Measurements from ENCODE around the gene SAT2.
"Not testable (repeated sequence)": the region's sequence is repeated elsewhere in the genome, so short reads cannot be mapped to it uniquely, and the experiment has no call there.

Gene SAT2

DNA sequence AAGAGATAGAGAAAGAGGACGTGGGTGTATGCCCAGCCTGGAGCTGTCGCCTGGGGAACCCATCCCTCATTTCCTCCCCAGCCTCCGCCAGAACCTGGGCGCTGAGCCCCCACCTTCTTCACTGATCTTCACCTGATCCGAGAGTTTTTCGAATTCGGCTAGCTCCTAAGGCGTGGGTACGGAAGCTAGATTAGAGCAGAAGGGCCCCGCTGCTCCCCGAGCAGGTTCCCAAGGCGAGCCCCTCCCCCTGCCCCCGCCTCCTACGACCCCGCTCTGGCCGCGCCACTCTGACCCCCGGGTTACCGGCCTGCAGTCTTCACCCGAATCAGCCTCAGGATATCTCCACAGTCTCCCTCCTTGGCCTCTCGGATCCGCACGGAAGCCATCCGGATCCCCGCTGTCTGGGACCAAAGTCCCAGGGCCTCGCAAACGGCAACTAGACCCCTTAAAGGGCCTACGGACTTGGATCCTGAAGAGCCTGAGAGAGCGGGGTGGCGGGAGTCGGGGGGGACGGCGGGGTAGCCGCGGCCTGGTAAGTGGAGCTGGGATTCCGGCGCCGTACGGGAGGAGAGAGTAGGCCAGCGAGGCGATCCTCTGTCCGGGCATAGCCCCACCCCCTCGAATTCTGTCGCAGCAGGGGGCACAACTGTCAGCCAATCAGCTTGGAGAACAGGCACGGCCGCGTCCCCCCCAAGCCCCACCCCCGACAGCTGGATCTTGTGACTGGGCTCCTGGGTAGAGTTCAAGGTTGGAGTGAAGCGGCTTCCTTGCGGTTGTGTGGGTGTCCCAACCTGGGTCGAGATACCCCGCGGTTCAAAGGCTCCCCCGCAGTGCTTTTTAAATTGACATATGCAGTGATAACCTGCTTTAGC is at the start of gene SAT2:
Gene SAT2 (minus strand): TSS at position 572 of the 872 bp plus-strand sequence. CDS start 186 bp downstream, at position 386.
- DNase-seq, result peak; percentile 83

DNA sequence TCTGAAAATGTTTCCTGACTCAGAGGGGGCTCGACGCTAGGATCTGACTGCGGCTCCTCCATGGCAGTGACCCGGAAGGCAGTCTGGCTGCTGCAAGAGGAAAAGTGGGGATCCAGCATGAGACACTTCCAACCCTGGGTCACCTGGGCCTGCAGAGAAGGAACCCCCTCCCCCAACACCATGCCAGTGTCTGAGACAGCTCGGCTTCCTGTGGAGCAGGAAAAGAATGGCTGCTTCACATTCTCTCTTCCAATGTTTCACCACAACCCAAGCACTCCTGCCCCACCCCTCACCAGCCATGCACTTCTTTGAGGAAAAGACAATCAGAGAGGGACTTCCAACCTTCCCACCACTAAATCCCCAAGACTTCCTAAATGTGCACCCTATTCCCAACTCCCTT is 48.9 kb upstream of the SAT2 start:
- no peak for DNase-seq

DNA sequence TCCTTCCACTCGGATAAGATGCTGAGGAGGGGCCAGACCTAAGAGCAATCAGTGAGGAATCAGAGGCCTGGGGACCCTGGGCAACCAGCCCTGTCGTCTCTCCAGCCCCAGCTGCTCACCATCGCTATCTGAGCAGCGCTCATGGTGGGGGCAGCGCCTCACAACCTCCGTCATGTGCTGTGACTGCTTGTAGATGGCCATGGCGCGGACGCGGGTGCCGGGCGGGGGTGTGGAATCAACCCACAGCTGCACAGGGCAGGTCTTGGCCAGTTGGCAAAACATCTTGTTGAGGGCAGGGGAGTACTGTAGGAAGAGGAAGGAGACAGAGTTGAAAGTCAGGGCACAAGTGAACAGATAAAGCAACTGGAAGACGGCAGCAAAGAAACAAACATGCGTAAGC is 47.3 kb upstream of the SAT2 start:
- DNase-seq, result no peak

DNA sequence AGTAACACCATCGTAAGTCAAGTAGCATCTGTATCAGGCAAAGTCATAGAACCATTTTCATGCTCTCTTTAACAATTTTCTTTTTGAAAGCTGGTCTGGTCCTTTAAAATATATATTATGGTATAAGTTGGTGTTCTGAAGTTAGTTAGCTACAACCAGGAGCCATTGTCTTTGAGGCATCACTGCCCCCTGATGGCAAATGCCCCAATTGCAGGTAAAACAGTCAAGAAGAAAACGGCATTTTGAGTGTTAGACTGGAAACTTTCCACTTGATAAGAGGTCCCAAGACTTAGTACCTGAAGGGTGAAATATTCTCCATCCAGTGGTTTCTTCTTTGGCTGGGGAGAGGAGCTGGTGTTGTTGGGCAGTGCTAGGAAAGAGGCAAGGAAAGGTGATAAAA is 45.6 kb upstream of the SAT2 start:
- DNase-seq, result no peak

GRCh38 chr17:7668482-7668881 is 40.9 kb upstream of the SAT2 start:
- DNase-seq, result no peak

- no peak for DNase-seq
These were observed 40.2 kb upstream of the SAT2 start for GRCh38 chr17:7667656-7668406.

- no peak for DNase-seq
These were observed 29.5 kb upstream of the SAT2 start for GRCh38 chr17:7656958-7657609.

- DNase-seq, result no peak
These were observed 27.9 kb upstream of the SAT2 start for GRCh38 chr17:7655541-7655840.

- no peak for DNase-seq
These were observed 27.4 kb upstream of the SAT2 start for GRCh38 chr17:7654832-7655540.

DNA sequence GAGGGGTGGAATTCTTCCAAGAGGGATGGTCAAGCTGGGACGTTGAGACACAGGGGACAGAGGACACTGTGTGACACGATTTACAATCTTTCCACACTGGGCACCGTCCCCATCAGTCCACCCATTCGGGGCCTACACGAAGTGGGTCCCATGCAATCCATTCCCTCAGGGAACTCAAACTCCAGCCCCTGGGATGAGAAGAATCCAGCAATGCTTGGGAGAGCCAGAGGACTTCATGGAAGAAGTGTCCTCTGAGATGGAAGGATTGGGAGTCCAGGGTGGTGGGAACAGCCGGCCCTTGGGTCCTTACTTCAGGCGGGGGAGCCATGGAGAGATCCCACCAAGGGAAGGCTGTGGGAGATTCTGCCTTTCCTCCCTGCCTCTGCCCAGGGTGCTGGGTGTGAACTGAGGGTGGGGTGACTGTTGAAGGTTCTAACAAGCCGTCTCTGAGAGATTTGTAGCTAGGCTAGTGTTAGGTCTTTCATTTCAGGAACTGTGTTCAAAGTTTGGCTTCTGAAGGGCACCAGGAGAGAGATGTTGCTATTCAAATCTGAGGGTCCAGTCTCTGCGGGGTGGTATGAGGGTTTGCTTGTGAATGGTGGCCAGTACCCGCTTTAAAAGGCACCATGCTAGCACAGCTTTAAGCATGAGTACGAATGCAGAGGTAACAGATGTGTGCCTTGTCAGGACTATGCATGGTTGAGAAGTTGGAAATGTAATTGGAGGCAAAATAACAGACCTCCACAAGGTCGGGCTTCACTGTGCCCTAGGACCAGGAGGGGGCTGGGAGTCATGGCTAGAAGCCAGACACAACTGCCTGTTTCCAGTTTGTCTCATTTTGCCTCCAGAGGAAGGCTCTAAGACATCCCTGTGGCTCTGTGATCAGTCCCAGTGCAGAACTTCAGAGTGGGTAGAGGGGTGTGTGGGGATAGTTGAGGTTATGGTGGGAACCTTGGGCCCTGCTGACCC is 25.1 kb upstream of the SAT2 start:
- no peak for DNase-seq

GRCh38 chr17:7651665-7652387 is 24.2 kb upstream of the SAT2 start:
- DNase-seq, result no peak

DNA sequence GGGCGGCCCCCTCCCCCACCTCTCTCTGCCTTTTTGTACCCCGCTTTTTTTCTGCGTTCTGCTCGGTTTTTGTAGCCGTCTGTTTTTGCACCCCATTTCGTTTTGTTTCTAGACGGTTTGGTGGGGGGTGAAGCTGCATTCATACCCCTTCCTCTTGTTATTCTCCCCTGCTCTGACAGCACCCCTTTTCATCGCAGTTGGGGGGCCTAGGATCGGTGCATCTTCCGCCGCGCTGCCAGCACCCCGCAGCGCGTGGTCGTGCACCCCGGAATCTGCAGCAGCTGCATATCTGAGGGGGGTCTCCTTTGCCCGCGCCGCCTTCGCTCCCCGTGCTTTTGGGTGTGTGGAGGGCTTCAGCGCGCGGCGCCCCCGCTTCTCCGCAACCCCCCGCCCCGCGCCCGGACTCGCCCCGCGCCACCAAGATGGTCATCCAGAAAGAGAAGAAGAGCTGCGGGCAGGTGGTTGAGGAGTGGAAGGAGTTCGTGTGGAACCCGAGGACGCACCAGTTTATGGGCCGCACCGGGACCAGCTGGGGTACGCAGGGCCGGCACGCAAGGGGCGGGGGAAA is 23.6 kb upstream of the SAT2 start:
- no peak for DNase-seq

DNA sequence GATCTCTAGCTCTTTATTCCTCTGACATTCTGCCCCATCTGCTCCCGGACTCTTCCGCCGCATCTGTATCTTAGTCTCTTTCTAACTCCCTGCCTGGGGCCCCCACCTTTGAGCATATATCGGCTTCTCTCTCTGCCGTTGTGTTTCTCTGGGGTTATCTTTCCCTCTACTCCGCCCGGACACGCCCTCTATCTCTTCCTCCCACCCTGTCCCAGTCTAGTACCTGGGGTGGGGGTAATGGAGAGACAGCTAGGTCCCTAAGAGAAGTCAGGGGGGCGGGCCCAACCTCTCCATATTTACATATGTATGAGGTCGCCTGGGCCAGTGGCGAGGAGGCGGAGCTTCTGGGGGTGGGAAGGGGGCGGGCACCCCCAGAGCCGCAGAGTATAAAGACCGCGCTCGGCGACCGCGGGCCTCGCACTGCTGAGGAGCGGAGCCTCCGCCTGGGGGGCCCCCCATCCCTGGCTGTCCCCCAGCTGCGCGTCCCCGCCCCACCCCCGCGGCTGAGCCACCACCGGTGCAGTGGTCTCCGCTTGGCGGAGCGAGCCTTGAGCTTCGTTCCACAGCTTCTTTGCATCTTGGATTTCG is 23.0 kb upstream of the SAT2 start, which contains the start of gene ATP1B2:
Gene ATP1B2 (plus strand): TSS at position 418 of the 588 bp plus-strand sequence. CDS start 593 bp downstream, outside the sequence.
- no peak for DNase-seq

DNA sequence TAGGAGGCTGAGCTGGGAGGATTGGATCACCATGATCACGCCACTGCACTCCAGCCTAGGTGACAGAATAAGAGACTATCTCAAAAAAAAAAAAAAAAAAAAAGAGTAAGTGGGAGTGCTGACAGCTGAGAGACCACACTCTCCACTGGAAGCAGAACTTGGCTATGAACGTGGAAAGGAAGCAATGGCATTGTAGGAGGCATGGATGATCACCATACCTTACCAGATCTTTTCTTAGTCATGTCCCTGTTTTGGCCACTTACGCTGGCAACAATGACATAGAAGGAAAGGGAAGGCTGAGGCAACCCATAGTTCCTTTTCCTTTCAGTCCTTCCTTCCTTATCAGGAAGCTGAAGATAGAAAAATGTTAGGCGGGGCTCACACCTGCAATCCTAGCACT is 19.4 kb upstream of the SAT2 start:
- DNase-seq, result no peak

DNA sequence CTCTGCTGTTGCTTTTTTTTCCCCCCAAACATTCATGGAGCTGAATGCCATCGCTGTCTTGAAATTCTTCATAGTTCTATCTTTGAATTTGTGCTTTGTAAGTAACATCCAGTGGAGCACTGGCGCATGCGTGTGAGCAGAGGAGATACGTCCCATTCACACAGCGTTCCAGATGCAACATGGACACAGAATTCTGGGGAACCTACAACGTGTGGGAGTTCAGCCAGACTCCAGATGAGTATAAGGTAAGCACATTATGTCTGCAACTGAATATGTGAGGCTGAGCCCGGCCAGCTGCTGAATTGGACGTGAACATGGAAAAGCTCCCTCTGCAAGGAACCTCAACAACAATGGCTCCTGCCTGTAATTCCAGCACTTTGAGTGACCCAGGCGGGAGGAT is 18.8 kb upstream of the SAT2 start:
- DNase-seq, result no peak

DNA sequence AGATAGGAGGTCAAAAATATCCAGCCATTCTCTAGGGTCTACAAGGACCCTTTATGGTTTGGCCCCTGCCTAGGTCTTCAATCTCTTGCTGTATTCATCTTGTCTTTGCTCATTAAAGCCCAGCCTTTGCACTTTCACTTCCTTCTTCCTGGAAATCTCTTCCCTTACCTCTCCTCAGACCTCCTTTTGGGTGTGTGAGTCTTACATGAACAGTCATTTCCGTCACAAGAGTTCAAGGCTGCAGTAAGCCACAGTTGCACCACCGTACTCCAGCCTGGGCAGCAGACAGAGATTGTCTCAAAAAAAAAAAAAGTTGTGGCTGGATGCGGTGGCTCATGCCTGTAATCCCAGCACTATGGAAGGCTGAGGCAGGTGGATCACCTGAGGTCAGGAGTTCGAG is 17.2 kb upstream of the SAT2 start:
- no peak for DNase-seq

- not testable (repeated sequence) for DNase-seq
These were observed 14.0 kb upstream of the SAT2 start for GRCh38 chr17:7641635-7642034.

DNA sequence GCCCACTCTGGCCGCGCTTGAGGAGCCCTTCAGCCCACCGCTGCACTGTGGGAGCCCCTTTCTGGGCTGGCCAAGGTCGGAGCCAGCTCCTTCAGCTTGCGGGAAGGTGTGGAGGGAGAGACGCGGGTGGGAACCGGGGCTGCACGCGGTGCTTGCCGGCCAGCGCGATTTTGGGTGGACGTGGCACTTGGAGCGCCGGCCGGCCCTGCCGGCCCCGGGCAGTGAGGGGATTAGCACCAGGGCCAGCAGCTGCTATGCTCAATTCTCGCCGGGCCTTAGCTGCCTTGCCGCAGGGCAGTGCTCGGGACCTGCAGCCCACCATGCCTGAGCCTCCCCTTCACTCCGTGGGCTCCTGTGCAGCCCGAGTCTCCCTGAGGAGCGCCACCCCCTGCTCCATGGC is 13.2 kb upstream of the SAT2 start:
- no peak for DNase-seq

DNA sequence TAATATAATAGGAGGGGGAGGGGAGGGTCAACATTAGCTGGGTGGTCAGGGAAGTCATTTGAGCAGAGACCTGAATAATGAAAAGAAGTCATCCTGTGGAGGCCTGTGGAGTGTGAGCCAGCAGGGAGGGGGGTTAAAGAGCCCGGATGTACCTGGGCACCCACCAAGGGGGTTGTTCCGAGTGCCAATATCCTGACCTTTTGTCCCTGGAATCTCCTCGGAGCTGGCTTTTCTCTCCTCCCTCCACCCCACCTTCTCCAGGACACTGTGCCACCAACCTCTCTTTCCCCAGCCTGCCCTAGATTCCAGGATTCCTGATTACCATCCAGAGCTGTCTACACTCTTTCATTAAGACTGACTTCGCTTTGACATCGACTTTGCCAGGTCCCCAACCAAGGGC is 8.5 kb upstream of the SAT2 start:
- DNase-seq, result no peak

DNA sequence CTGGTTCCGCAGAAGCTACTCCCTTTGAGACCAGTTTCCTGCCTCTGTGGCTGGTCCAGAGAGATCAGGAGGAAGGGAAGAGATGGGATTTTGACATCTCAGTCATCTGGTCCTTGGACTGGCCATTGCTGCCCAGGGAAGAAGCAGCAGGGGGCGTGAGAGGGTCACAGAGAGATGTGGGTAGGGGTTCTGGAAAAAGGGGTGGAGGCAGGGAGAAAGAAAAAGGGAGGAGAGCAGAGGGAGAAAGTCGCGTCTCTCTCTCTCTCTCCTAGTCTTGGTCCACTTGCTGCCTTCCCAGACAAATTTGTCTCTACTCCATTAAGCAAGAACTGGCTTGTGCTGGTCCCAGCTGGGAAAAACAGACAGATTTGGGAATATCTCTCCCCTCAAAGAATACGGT is 6.8 kb upstream of the SAT2 start:
- peak; percentile 37 for DNase-seq

All from SHP77 treated with DMSO at 0.1 percent for 48 hours (cell line).